NCI-H460 (cell line): ENCODE results near the gene SCP2D1. TPM values are rescaled to one million over a fixed set of nuclear protein-coding genes. Genes with fewer than 3 reads are reported as not detected.
"Not testable (repeated sequence)": the region's sequence is repeated elsewhere in the genome, so short reads cannot be mapped to it uniquely, and the experiment has no call there.

Experiments used
- DNase-seq: peaks from one replicate; pipeline ENCODE4 v3.0.0-alpha.2; 2016; ENCODE audit warnings: low read depth; ENCODE audit errors: extremely low read depth
- polyA plus RNA-seq: library from polyadenylated mRNA; depleted of rRNA; stranded (reverse); fragments of >200 nt; gene quantifications from 2 replicates; pipeline ENCODE4 v1.2.3, GENCODE V29; 2014; cell fraction: nucleus; rRNA removed
- total RNA-seq: library from RNA; depleted of rRNA; stranded (reverse); fragments of >200 nt; shearing (Covaris generic); gene quantifications from 2 replicates; pipeline ENCODE4 v1.2.3, GENCODE V29; 2014; rRNA removed

Gene SCP2D1
- total RNA-seq = not detected in 2 replicates
- polyA plus RNA-seq = not detected in 2 replicates

- no peak for DNase-seq
These were observed at the start of gene SCP2D1 for GRCh38 chr20:18813483-18813882. SCP2D1 (plus strand) TSS chr20:18813783; CDS start chr20:18813816, 33 bp downstream.

- no peak for DNase-seq
These were observed 45.9 kb upstream of the SCP2D1 start for GRCh38 chr20:18767676-18768075.

GRCh38 chr20:18773566-18773965 is 40.0 kb upstream of the SCP2D1 start:
- no peak for DNase-seq

- no peak for DNase-seq
These were observed 39.4 kb upstream of the SCP2D1 start for GRCh38 chr20:18774207-18774606.

- no peak for DNase-seq
These were observed 38.0 kb upstream of the SCP2D1 start for GRCh38 chr20:18775633-18776032.

- DNase-seq = no peak
These were observed 34.7 kb upstream of the SCP2D1 start for GRCh38 chr20:18778690-18779392.

- no peak for DNase-seq
These were observed 33.0 kb upstream of the SCP2D1 start for GRCh38 chr20:18780385-18781130.

GRCh38 chr20:18781509-18781908 is 32.1 kb upstream of the SCP2D1 start:
- DNase-seq = no peak

- DNase-seq = no peak
These were observed 30.1 kb upstream of the SCP2D1 start for GRCh38 chr20:18783385-18783959.

- DNase-seq = not testable (repeated sequence)
These were observed 26.5 kb upstream of the SCP2D1 start for GRCh38 chr20:18787046-18787445.

GRCh38 chr20:18788021-18788420 is 25.6 kb upstream of the SCP2D1 start:
- no peak for DNase-seq

- DNase-seq = no peak
These were observed 22.8 kb upstream of the SCP2D1 start for GRCh38 chr20:18790787-18791186.

- peak; percentile 86 for DNase-seq
These were observed 19.8 kb upstream of the SCP2D1 start for GRCh38 chr20:18793625-18794427.

GRCh38 chr20:18794428-18794787 is 19.2 kb upstream of the SCP2D1 start:
- no peak for DNase-seq

- no peak for DNase-seq
These were observed 18.2 kb upstream of the SCP2D1 start for GRCh38 chr20:18795366-18795765.

GRCh38 chr20:18796282-18796833 is 17.2 kb upstream of the SCP2D1 start:
- DNase-seq = no peak

- DNase-seq = no peak
These were observed 12.1 kb upstream of the SCP2D1 start for GRCh38 chr20:18801516-18801915.

GRCh38 chr20:18802012-18802634 is 11.5 kb upstream of the SCP2D1 start:
- DNase-seq = no peak

GRCh38 chr20:18805881-18806280 is 7.7 kb upstream of the SCP2D1 start:
- DNase-seq = no peak

- DNase-seq = no peak
These were observed 4.9 kb upstream of the SCP2D1 start for GRCh38 chr20:18808712-18809111.
